H9 (cell line): Measurements from ENCODE around the gene NPTX2. TPM values are rescaled to one million over a fixed set of nuclear protein-coding genes. Genes with fewer than 3 reads are reported as not detected.

Experiments used
- DNase-seq: peaks from one replicate; pipeline ENCODE4 v3.0.0-alpha.2; 2017
- H2AFZ ChIP-seq: one replicate; pipeline ENCODE4 v1.6.1; 2013; ENCODE audit warnings: mild to moderate bottlenecking, low read length, control low read depth, moderate library complexity
- H2AK5ac ChIP-seq: 2 replicates; pipeline ENCODE4 v1.6.1; 2013; ENCODE audit warnings: low read length, control low read depth, mixed read lengths; ENCODE audit not compliant: insufficient read length
- H2BK120ac ChIP-seq: one replicate; pipeline ENCODE4 v1.6.1; 2013; ENCODE audit warnings: low read depth, mild to moderate bottlenecking, low read length, control low read depth, inconsistent platforms; ENCODE audit not compliant: poor library complexity, severe bottlenecking
- H2BK12ac ChIP-seq: 2 replicates; pipeline ENCODE4 v1.6.1; 2013; ENCODE audit warnings: low read length, control low read depth, mixed read lengths, low read depth; ENCODE audit not compliant: insufficient read length
- H2BK15ac ChIP-seq: 2 replicates; pipeline ENCODE4 v1.6.1; 2013; ENCODE audit warnings: low read depth, low read length, control low read depth
- H2BK20ac ChIP-seq: one replicate; pipeline ENCODE4 v1.6.1; 2013; ENCODE audit warnings: low read depth, mild to moderate bottlenecking, low read length, control low read depth, inconsistent platforms; ENCODE audit not compliant: poor library complexity, severe bottlenecking
- H2BK5ac ChIP-seq: 2 replicates; pipeline ENCODE4 v1.6.1; 2013; ENCODE audit warnings: low read length, control low read depth, mixed read lengths; ENCODE audit not compliant: insufficient read length
- H3K14ac ChIP-seq: 2 replicates; pipeline ENCODE4 v1.6.1; 2013; ENCODE audit warnings: low read length, control low read depth; ENCODE audit not compliant: insufficient read depth
- H3K18ac ChIP-seq: 2 replicates; pipeline ENCODE4 v1.6.1; 2013; ENCODE audit warnings: low read depth, mild to moderate bottlenecking, mixed read lengths, low read length, control low read depth; ENCODE audit not compliant: insufficient read length
- H3K23ac ChIP-seq: 2 replicates; pipeline ENCODE4 v1.6.1; 2013; ENCODE audit warnings: low read length, control low read depth, mixed read lengths, low read depth; ENCODE audit not compliant: insufficient read length
- H3K23me2 ChIP-seq: 2 replicates; pipeline ENCODE4 v1.6.1; 2013; ENCODE audit warnings: low read depth, mild to moderate bottlenecking, mixed read lengths, low read length, control low read depth; ENCODE audit not compliant: insufficient read length, poor library complexity, severe bottlenecking
- H3K27ac ChIP-seq: 2 replicates; pipeline ENCODE4 v1.5.1; 2013; ENCODE audit warnings: low read length, control low read depth, mixed read lengths, low read depth; ENCODE audit not compliant: insufficient read length
- H3K27me3 ChIP-seq: 2 replicates; pipeline ENCODE4 v1.6.1; 2013; ENCODE audit warnings: low read length, control low read depth, inconsistent platforms; ENCODE audit not compliant: insufficient read depth
- H3K4ac ChIP-seq: 2 replicates; pipeline ENCODE4 v1.6.1; 2013; ENCODE audit warnings: low read depth, mild to moderate bottlenecking, control low read depth, inconsistent platforms, low read length, moderate library complexity
- H3K4me1 ChIP-seq: 2 replicates; pipeline ENCODE4 v1.6.1; 2013; ENCODE audit warnings: low read length, control low read depth, inconsistent platforms; ENCODE audit not compliant: insufficient read depth
- H3K4me2 ChIP-seq: 2 replicates; pipeline ENCODE4 v1.6.1; 2013; ENCODE audit warnings: low read length, control low read depth, mixed read lengths; ENCODE audit not compliant: insufficient read length, insufficient read depth
- H3K56ac ChIP-seq: 2 replicates; pipeline ENCODE4 v1.6.1; 2013; ENCODE audit warnings: low read depth, mild to moderate bottlenecking, mixed read lengths, low read length, control low read depth; ENCODE audit not compliant: insufficient read length
- H3K79me1 ChIP-seq: 2 replicates; pipeline ENCODE4 v1.6.1; 2013; ENCODE audit warnings: low read depth, mild to moderate bottlenecking, moderate library complexity, low read length, control low read depth, inconsistent platforms; ENCODE audit not compliant: insufficient read depth, poor library complexity, severe bottlenecking
- H3K79me2 ChIP-seq: 2 replicates; pipeline ENCODE4 v1.6.1; 2013; ENCODE audit warnings: low read length, control low read depth, inconsistent platforms; ENCODE audit not compliant: insufficient read depth
- H3K9ac ChIP-seq: 2 replicates; pipeline ENCODE4 v1.6.1; 2013; ENCODE audit warnings: low read length, control low read depth, mixed read lengths; ENCODE audit not compliant: insufficient read length; ENCODE audit errors: extremely low read depth
- H3K9me3 ChIP-seq: one replicate; pipeline ENCODE4 v1.6.1; 2013; ENCODE audit warnings: low read depth, low read length, inconsistent platforms; ENCODE audit not compliant: control insufficient read depth
- H3T11ph ChIP-seq: one replicate; pipeline ENCODE4 v1.6.1; 2013; ENCODE audit warnings: mild to moderate bottlenecking, low read length, control low read depth, inconsistent platforms
- H4K20me1 ChIP-seq: one replicate; pipeline ENCODE4 v1.6.1; 2013; ENCODE audit not compliant: control insufficient read depth, insufficient read length, insufficient read depth
- H4K5ac ChIP-seq: 2 replicates; pipeline ENCODE4 v1.6.1; 2013; ENCODE audit warnings: low read depth, mild to moderate bottlenecking, mixed read lengths, low read length, control low read depth; ENCODE audit not compliant: insufficient read length
- H4K8ac ChIP-seq: replicated peaks from 2 replicates; pipeline ENCODE4 v1.6.1; 2013; ENCODE audit warnings: low read length, control low read depth, mixed read lengths, low read depth; ENCODE audit not compliant: insufficient read length
- H4K91ac ChIP-seq: 2 replicates; pipeline ENCODE4 v1.6.1; 2013; ENCODE audit warnings: low read depth, mild to moderate bottlenecking, moderate library complexity, mixed read lengths, low read length, control low read depth; ENCODE audit not compliant: insufficient read length
- H3K27ac Mint-ChIP-seq, 3 experiments: 2 replicates in 2 of 3; 3 replicates in 1 of 3; pipeline ENCODE4 v1.8.0; 2020 to 2021; ENCODE audit warnings: mixed read lengths in 3 of 3, mild to moderate bottlenecking in 1 of 3, moderate library complexity in 1 of 3
- H3K27me3 Mint-ChIP-seq: 2 replicates; pipeline ENCODE4 v1.8.0; 2021; ENCODE audit warnings: low read depth, mild to moderate bottlenecking, moderate library complexity, mixed read lengths
- H3K36me3 Mint-ChIP-seq, 3 experiments: 2 replicates in 2 of 3; 3 replicates in 1 of 3; pipeline ENCODE4 v1.8.0; 2020 to 2021; ENCODE audit warnings: low read depth in 3 of 3, mixed read lengths in 3 of 3; ENCODE audit not compliant: insufficient read depth in 1 of 3
- H3K4me1 Mint-ChIP-seq, 2 experiments: 2 replicates each; pipeline ENCODE4 v1.8.0; 2020; ENCODE audit warnings: mixed read lengths in 2 of 2
- H3K4me3 Mint-ChIP-seq, 2 experiments: 2 replicates in 1 of 2; 3 replicates in 1 of 2; pipeline ENCODE4 v1.8.0; 2020 to 2021; ENCODE audit warnings: mild to moderate bottlenecking in 2 of 2, mixed read lengths in 2 of 2, moderate library complexity in 1 of 2
- H3K9me3 Mint-ChIP-seq, 2 experiments: 2 replicates in 1 of 2; 3 replicates in 1 of 2; pipeline ENCODE4 v1.8.0; 2020; ENCODE audit warnings: mild to moderate bottlenecking in 2 of 2, mixed read lengths in 2 of 2, moderate library complexity in 1 of 2
- WGBS: extraction: QIAGEN DNeasy Blood & Tissue Kit; methylation state at CpG from one replicate; pipeline ENCODE4 v1.1.7; 2013; ENCODE audit warnings: missing lambda C conversion rate, low lambda C conversion rate, mixed read lengths; ENCODE audit not compliant: insufficient read length; ENCODE audit errors: extremely low coverage; 5-methylcytosine and 5-hydroxymethylcytosine counted together
- total RNA-seq: library from RNA; stranded (reverse); gene quantifications from 2 replicates; pipeline ENCODE4 v1.2.1, GENCODE V29; 2021
- TF ChIP-seq, protein P1 (sequence below): fragments of 200-600 bp; sonication (generic); conservative IDR thresholded peaks from 3 replicates; pipeline ENCODE4 v1.8.0; 2021; ENCODE audit warnings: antibody characterized with exemption, mild to moderate bottlenecking

NPTX2 gene
- total RNA-seq, 1 experiment from 2014 or later, result 8.4 TPM

DNA sequence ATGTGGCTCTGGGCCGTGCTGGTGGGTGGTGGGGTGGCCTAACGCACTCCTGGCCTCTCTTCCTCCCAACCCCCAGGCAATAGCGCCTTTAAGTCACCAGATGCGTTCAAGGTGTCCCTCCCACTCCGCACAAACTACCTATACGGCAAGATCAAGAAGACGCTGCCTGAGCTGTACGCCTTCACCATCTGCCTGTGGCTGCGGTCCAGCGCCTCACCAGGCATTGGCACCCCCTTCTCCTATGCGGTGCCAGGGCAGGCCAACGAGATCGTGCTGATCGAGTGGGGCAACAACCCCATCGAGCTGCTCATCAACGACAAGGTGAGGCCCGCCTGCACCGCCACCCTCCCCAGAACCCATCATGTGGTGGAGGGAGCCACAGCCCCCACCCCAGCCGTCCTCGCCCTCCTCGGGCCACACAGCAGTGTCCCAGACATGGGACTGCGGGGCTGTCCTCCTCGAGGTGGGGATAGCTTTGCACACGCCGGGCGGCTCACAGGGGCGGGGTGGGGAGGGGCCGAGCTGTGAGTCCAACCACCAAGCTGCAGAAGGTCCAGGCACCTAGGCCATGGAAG is 7.8 kb downstream of the NPTX2 start:
- no peaks in the 10 kb centered on the region for H3K79me2 ChIP-seq
- no peak overlapping the region for H2AK5ac ChIP-seq
- H2AFZ ChIP-seq, result no peak overlapping the region
- Mint-ChIP-seq H3K36me3 (peaks cover 4 to 25% (median 24%) of the 10 kb centered on the region in 3 experiments), H3K9me3 (no peaks in the 10 kb centered on the region), H3K4me3 (no peak overlapping the region), H3K4me1 (peaks cover 13 to 37% of the 10 kb centered on the region in 2 experiments), H3K27me3 (peaks cover 75% of the 10 kb centered on the region), H3K27ac (no peak overlapping the region)
- H3K27me3 ChIP-seq, result no peaks in the 10 kb centered on the region
- no peaks in the 10 kb centered on the region for H3K9me3 ChIP-seq
- TF ChIP-seq, protein P1, sequence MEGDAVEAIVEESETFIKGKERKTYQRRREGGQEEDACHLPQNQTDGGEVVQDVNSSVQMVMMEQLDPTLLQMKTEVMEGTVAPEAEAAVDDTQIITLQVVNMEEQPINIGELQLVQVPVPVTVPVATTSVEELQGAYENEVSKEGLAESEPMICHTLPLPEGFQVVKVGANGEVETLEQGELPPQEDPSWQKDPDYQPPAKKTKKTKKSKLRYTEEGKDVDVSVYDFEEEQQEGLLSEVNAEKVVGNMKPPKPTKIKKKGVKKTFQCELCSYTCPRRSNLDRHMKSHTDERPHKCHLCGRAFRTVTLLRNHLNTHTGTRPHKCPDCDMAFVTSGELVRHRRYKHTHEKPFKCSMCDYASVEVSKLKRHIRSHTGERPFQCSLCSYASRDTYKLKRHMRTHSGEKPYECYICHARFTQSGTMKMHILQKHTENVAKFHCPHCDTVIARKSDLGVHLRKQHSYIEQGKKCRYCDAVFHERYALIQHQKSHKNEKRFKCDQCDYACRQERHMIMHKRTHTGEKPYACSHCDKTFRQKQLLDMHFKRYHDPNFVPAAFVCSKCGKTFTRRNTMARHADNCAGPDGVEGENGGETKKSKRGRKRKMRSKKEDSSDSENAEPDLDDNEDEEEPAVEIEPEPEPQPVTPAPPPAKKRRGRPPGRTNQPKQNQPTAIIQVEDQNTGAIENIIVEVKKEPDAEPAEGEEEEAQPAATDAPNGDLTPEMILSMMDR, result no peak
- no peak overlapping the region; the same call in 1 of the 2 replicates for H3K14ac ChIP-seq
- H3K56ac ChIP-seq, result no peak overlapping the region
- no peak overlapping the region for H3K4me2 ChIP-seq
- H3K18ac ChIP-seq, result no peak overlapping the region
- no peaks in the 10 kb centered on the region for H3K23me2 ChIP-seq
- no peak overlapping the region for H3K23ac ChIP-seq
- no peak overlapping the region for H4K8ac ChIP-seq
- no peak for DNase-seq
- H2BK120ac ChIP-seq, result no peak overlapping the region
- H3K4me1 ChIP-seq, result no peaks in the 10 kb centered on the region; the same call in 1 of the 2 replicates
- H2BK12ac ChIP-seq, result no peak overlapping the region
- no peak overlapping the region for H2BK20ac ChIP-seq
- no peak overlapping the region for H2BK15ac ChIP-seq
- H3K9ac ChIP-seq, result no peak overlapping the region
- H3K79me1 ChIP-seq, result no peaks in the 10 kb centered on the region
- H4K20me1 ChIP-seq, result no peaks in the 10 kb centered on the region
- no CpG with 5 or more reads among the region's 28 CpGs for WGBS
- no peak overlapping the region for H4K91ac ChIP-seq
- no peak overlapping the region for H3T11ph ChIP-seq
- H2BK5ac ChIP-seq, result no peak overlapping the region
- no peak overlapping the region for H4K5ac ChIP-seq
- no peak overlapping the region for H3K27ac ChIP-seq
- H3K4ac ChIP-seq, result no peak overlapping the region
